Loucy (cell line): ENCODE measurements around the gene NPIPB8.
"Not testable (repeated sequence)": the region's sequence is repeated elsewhere in the genome, so short reads cannot be mapped to it uniquely, and the experiment has no call there.

Experiments used
- H2AFZ ChIP-seq: fragments of 200-600 bp; sonication (generic); 2 replicates; pipeline ENCODE4 v1.6.0; 2016; ENCODE audit warnings: antibody characterized with exemption, mild to moderate bottlenecking, low read length, moderate library complexity
- H3F3A ChIP-seq: fragments of 200-600 bp; 2 replicates; pipeline ENCODE4 v1.6.0; 2016; ENCODE audit warnings: antibody characterized with exemption, low read depth, mild to moderate bottlenecking
- H3K27me3 ChIP-seq: fragments of 200-600 bp; sonication (generic); 2 replicates; pipeline ENCODE4 v1.6.1; 2014; ENCODE audit warnings: low read length, mild to moderate bottlenecking; ENCODE audit not compliant: insufficient read depth, poor library complexity, severe bottlenecking
- H3K36me3 ChIP-seq: fragments of 200-600 bp; sonication (generic); 2 replicates; pipeline ENCODE4 v1.6.1; 2016; ENCODE audit warnings: low read length; ENCODE audit not compliant: insufficient read depth
- H3K4me1 ChIP-seq: fragments of 200-600 bp; sonication (generic); 2 replicates; pipeline ENCODE4 v1.5.1; 2014; ENCODE audit warnings: low read length, mild to moderate bottlenecking; ENCODE audit not compliant: insufficient read depth, poor library complexity, severe bottlenecking
- H3K4me2 ChIP-seq: fragments of 200-600 bp; sonication (generic); 2 replicates; pipeline ENCODE4 v1.6.0; 2014; ENCODE audit warnings: antibody characterized with exemption, low read length, low read depth, mild to moderate bottlenecking; ENCODE audit not compliant: poor library complexity, severe bottlenecking
- H3K4me3 ChIP-seq: fragments of 200-600 bp; sonication (generic); 2 replicates; pipeline ENCODE4 v1.5.1; 2014; ENCODE audit warnings: low read length, mild to moderate bottlenecking, mixed read lengths; ENCODE audit not compliant: poor library complexity, severe bottlenecking
- H3K79me2 ChIP-seq: fragments of 200-600 bp; sonication (generic); 2 replicates; pipeline ENCODE4 v1.6.1; 2014; ENCODE audit warnings: low read length; ENCODE audit not compliant: insufficient read depth
- H3K9ac ChIP-seq: fragments of 200-600 bp; sonication (generic); 2 replicates; pipeline ENCODE4 v1.6.0; 2014; ENCODE audit warnings: mild to moderate bottlenecking, low read depth, low read length, moderate library complexity; ENCODE audit not compliant: poor library complexity, severe bottlenecking
- H3K9me2 ChIP-seq: fragments of 200-600 bp; sonication (generic); replicated peaks from 2 replicates; pipeline ENCODE4 v1.6.1; 2016; ENCODE audit warnings: low read depth, low read length, mixed read lengths
- H3K9me3 ChIP-seq: fragments of 200-600 bp; sonication (generic); 2 replicates; pipeline ENCODE4 v1.6.1; 2014; ENCODE audit warnings: mild to moderate bottlenecking, antibody characterized with exemption, low read length, low read depth; ENCODE audit not compliant: insufficient read depth
- H4K20me1 ChIP-seq: fragments of 200-600 bp; sonication (generic); 2 replicates; pipeline ENCODE4 v1.6.0; 2014; ENCODE audit warnings: antibody characterized with exemption, low read length, mild to moderate bottlenecking; ENCODE audit not compliant: insufficient read depth, poor library complexity, severe bottlenecking
- CTCF ChIP-seq: fragments of 200-600 bp; sonication (generic); conservative IDR thresholded peaks from 2 replicates; pipeline ENCODE4 v1.5.1; 2014; ENCODE audit warnings: mild to moderate bottlenecking, antibody characterized with exemption, low read length
- EZH2phosphoT487 ChIP-seq: fragments of 200-600 bp; IDR thresholded peaks from 2 replicates; pipeline ENCODE4 v1.6.1; 2018; ENCODE audit warnings: antibody characterized with exemption, mild to moderate bottlenecking, moderate library complexity, borderline replicate concordance

The NPIPB8 gene

GRCh38 chr16:28615486-28616223 lies 22.2 kb upstream of the NPIPB8 start:
- not testable (repeated sequence) for H3K4me2 ChIP-seq, H4K20me1 ChIP-seq, H2AFZ ChIP-seq, H3K36me3 ChIP-seq, H3K9ac ChIP-seq, H3K9me3 ChIP-seq, H3K27me3 ChIP-seq, H3K4me1 ChIP-seq, H3K79me2 ChIP-seq, H3F3A ChIP-seq, H3K4me3 ChIP-seq, H3K9me2 ChIP-seq
- TF ChIP-seq CTCF: peak; percentile 46

GRCh38 chr16:28616224-28616577 lies 21.7 kb upstream of the NPIPB8 start:
- H3K79me2 ChIP-seq: peaks cover 14% of the 10 kb centered on the region; the same call in 1 of the 2 replicates
- H3K9ac ChIP-seq, H3K4me1 ChIP-seq, H3F3A ChIP-seq, H2AFZ ChIP-seq, H3K9me2 ChIP-seq, H3K4me2 ChIP-seq, H3K4me3 ChIP-seq, H4K20me1 ChIP-seq, H3K36me3 ChIP-seq, H3K9me3 ChIP-seq, H3K27me3 ChIP-seq: not testable (repeated sequence)

- peaks cover 5% of the 10 kb centered on the region for H4K20me1 ChIP-seq
- H3F3A ChIP-seq: no peaks in the 10 kb centered on the region
- H3K9me2 ChIP-seq: no peaks in the 10 kb centered on the region
- no peaks in the 10 kb centered on the region for H3K9me3 ChIP-seq
- H3K4me2 ChIP-seq: no peak overlapping the region
- H3K36me3 ChIP-seq: no peaks in the 10 kb centered on the region
- TF ChIP-seq CTCF: no peak
- no peak for TF ChIP-seq EZH2phosphoT487
- no peak overlapping the region for H2AFZ ChIP-seq
- H3K4me1 ChIP-seq: peaks cover 11% of the 10 kb centered on the region
- H3K4me3 ChIP-seq: no peak overlapping the region
- no peaks in the 10 kb centered on the region for H3K27me3 ChIP-seq
- peaks cover 18% of the 10 kb centered on the region; the same call in 1 of the 2 replicates for H3K79me2 ChIP-seq
- no peak overlapping the region for H3K9ac ChIP-seq
Measured at GRCh38 chr16:28616636-28617035, 21.2 kb upstream of the NPIPB8 start.

DNA sequence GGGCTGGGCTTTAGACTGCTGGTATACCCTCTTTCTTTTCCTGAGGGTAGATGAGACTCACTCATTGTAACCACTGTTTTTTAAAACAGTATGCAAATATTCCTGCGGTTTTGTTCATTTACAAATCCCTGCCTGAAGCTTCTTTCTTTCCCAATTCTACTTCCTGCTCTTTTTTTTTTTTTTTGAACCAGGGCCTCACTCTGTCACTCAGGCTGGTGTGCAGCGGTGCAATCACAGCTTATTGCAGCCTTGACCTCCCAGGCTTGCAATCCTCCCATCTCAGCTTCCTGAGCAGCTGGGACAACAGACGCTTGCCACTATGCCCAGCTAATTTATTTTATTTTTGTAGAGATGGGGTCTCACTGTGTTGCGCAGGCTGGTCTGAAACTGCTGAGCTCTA lies 20.0 kb upstream of the NPIPB8 start:
- Histone ChIP-seq H3K4me3 (no peak overlapping the region), H3K9ac (no peak overlapping the region), H3K9me3 (no peaks in the 10 kb centered on the region), H3K27me3 (no peaks in the 10 kb centered on the region), H3K4me2 (no peak overlapping the region), H2AFZ (no peak overlapping the region), H3K36me3 (no peaks in the 10 kb centered on the region), H3K79me2 (peaks cover 30% of the 10 kb centered on the region), H3K9me2 (no peaks in the 10 kb centered on the region), H4K20me1 (peaks cover 8% of the 10 kb centered on the region), H3K4me1 (peaks cover 17% of the 10 kb centered on the region), H3F3A (no peaks in the 10 kb centered on the region)
- no peak for TF ChIP-seq CTCF
- TF ChIP-seq EZH2phosphoT487: no peak

- H3K4me3 ChIP-seq, H3K9me3 ChIP-seq, H3K27me3 ChIP-seq, H3F3A ChIP-seq, H2AFZ ChIP-seq, H4K20me1 ChIP-seq, H3K36me3 ChIP-seq, H3K9me2 ChIP-seq, H3K9ac ChIP-seq: not testable (repeated sequence)
- H3K4me1 ChIP-seq: peaks cover 20% of the 10 kb centered on the region
- H3K79me2 ChIP-seq: peaks cover 36% of the 10 kb centered on the region
- H3K4me2 ChIP-seq: peak overlapping the region; percentile 78
Measured at GRCh38 chr16:28620316-28620715, 17.5 kb upstream of the NPIPB8 start.
